Measurements from ENCODE around the gene PEX12.
"Not testable (repeated sequence)": the region's sequence is repeated elsewhere in the genome, so short reads cannot be mapped to it uniquely, and the experiment has no call there.

Gene PEX12

GRCh38 chr17:35578197-35578928 lies at the start of gene PEX12:
TSS of gene PEX12 (minus strand) at chr17:35578571. CDS start at chr17:35578021, 550 bp downstream.
- peak; percentile 90 for DNase-seq

- no peak for DNase-seq
Measured at GRCh38 chr17:35627417-35627816, 49.0 kb upstream of the PEX12 start.

GRCh38 chr17:35621768-35622167 lies 43.4 kb upstream of the PEX12 start:
- DNase-seq = no peak

GRCh38 chr17:35618628-35619027 lies 40.3 kb upstream of the PEX12 start:
- DNase-seq = no peak

- no peak for DNase-seq
Measured at GRCh38 chr17:35617505-35617904, 39.1 kb upstream of the PEX12 start.

GRCh38 chr17:35616536-35616935 lies 38.2 kb upstream of the PEX12 start:
- DNase-seq = no peak

GRCh38 chr17:35614810-35615209 lies 36.4 kb upstream of the PEX12 start:
- DNase-seq = no peak

GRCh38 chr17:35612924-35613521 lies 34.7 kb upstream of the PEX12 start:
- DNase-seq = no peak

- not testable (repeated sequence) for DNase-seq
Measured at GRCh38 chr17:35610746-35611145, 32.4 kb upstream of the PEX12 start.

GRCh38 chr17:35609831-35610230 lies 31.5 kb upstream of the PEX12 start:
- DNase-seq = no peak

- no peak for DNase-seq
Measured at GRCh38 chr17:35607239-35607847, 29.0 kb upstream of the PEX12 start.

GRCh38 chr17:35605678-35606077 lies 27.3 kb upstream of the PEX12 start:
- no peak for DNase-seq

GRCh38 chr17:35603674-35604073 lies 25.3 kb upstream of the PEX12 start:
- no peak for DNase-seq

GRCh38 chr17:35597604-35598003 lies 19.2 kb upstream of the PEX12 start:
- DNase-seq = no peak

- DNase-seq = no peak
Measured at GRCh38 chr17:35596530-35597233, 18.3 kb upstream of the PEX12 start.

GRCh38 chr17:35596072-35596471 lies 17.7 kb upstream of the PEX12 start:
- DNase-seq = no peak

GRCh38 chr17:35588196-35588920 lies 10.0 kb upstream of the PEX12 start:
- DNase-seq = no peak

- DNase-seq = peak; percentile 84
Measured at GRCh38 chr17:35587074-35587961, 8.9 kb upstream of the PEX12 start, which contains the start of gene AP2B1. TSS of gene AP2B1 (plus strand) at chr17:35587322. CDS start at chr17:35594031, 6,709 bp downstream.

GRCh38 chr17:35586569-35587073 lies 8.2 kb upstream of the PEX12 start:
- DNase-seq = no peak

GRCh38 chr17:35584061-35584460 lies 5.7 kb upstream of the PEX12 start:
- no peak for DNase-seq

- DNase-seq = no peak
Measured at GRCh38 chr17:35578929-35579432, 610 bp upstream of the PEX12 start.

Measured in NCI-H2029 (cell line).